ENCODE data around the gene MACF1. TPM values are rescaled to one million over a fixed set of nuclear protein-coding genes. Genes with fewer than 3 reads are reported as not detected.
A peak's percentile ranks its signal among the peaks of the same experiment; 100 is the strongest.
"Not testable (repeated sequence)": the region's sequence is repeated elsewhere in the genome, so short reads cannot be mapped to it uniquely, and the experiment has no call there.

Gene MACF1
- total RNA-seq, 1 experiment from 2014 or later, result 190 TPM

- no peak overlapping the region for H4K91ac ChIP-seq (ENCODE audit: insufficient read length, low read depth, low read length)
These were observed 305.0 kb downstream of the MACF1 start for GRCh38 chr1:39509360-39510009.

GRCh38 chr1:39510570-39511186 is 306.2 kb downstream of the MACF1 start:
- no CpG with 5 or more reads among the region's 20 CpGs for WGBS (ENCODE audit: extremely low coverage, insufficient read length, low lambda C conversion rate)
- H3K14ac ChIP-seq (ENCODE audit: insufficient read depth, low read length); H3K27ac Mint-ChIP-seq: not testable (repeated sequence)

More at GRCh38 chr1:39509360-39510009, 305.0 kb downstream of the MACF1 start:
- no peak overlapping the region for H2BK20ac ChIP-seq (ENCODE audit: low read depth, low read length, poor library complexity, severe bottlenecking)
- H2BK12ac ChIP-seq (ENCODE audit: insufficient read length, low read depth, low read length), result no peak overlapping the region
- no peak overlapping the region for H3K4me2 ChIP-seq (ENCODE audit: insufficient read depth, insufficient read length, low read length)
- H2AFZ ChIP-seq (ENCODE audit: low read length), result no peak overlapping the region
- no peak overlapping the region for H3K56ac ChIP-seq (ENCODE audit: insufficient read length, low read depth, low read length)
- H3K79me2 ChIP-seq (ENCODE audit: insufficient read depth, low read length), result no peaks in the 10 kb centered on the region
- no peaks in the 10 kb centered on the region for H3K23me2 ChIP-seq (ENCODE audit: insufficient read length, low read depth, low read length, poor library complexity, severe bottlenecking)
- no peak for DNase-seq
- H3K4me3 Mint-ChIP-seq, result no peak overlapping the region
- H3K9me3 Mint-ChIP-seq, result no peaks in the 10 kb centered on the region
- peaks cover 10 to 11% of the 10 kb centered on the region in 2 experiments for H3K4me1 Mint-ChIP-seq
- H3T11ph ChIP-seq (ENCODE audit: low read length), result no peak overlapping the region
- no peak overlapping the region for H4K8ac ChIP-seq (replicated peaks; ENCODE audit: insufficient read length, low read depth, low read length)
- H3K27me3 Mint-ChIP-seq (ENCODE audit: low read depth), result peaks cover 20% of the 10 kb centered on the region
- H4K5ac ChIP-seq (ENCODE audit: insufficient read length, low read depth, low read length), result no peak overlapping the region
- H3K23ac ChIP-seq (ENCODE audit: insufficient read length, low read depth, low read length), result no peak overlapping the region
- H3K14ac ChIP-seq (ENCODE audit: insufficient read depth, low read length), result no peak overlapping the region
- no CpG with 5 or more reads among the region's 22 CpGs for WGBS (ENCODE audit: extremely low coverage, insufficient read length, low lambda C conversion rate)
- no peak overlapping the region for H3K27ac ChIP-seq (ENCODE audit: insufficient read length, low read depth, low read length)
- no peaks in the 10 kb centered on the region for H3K4me1 ChIP-seq (ENCODE audit: insufficient read depth, low read length)
- no peak overlapping the region for H3K4ac ChIP-seq (ENCODE audit: low read depth, low read length)
- H3K9ac ChIP-seq (ENCODE audit: extremely low read depth, insufficient read length, low read length), result no peak overlapping the region
- H3K79me1 ChIP-seq (ENCODE audit: insufficient read depth, low read depth, low read length, poor library complexity, severe bottlenecking), result no peaks in the 10 kb centered on the region
- H2AK5ac ChIP-seq (ENCODE audit: insufficient read length, low read length), result no peak overlapping the region
- peak overlapping the region in 1 of 3 experiments; percentile 44; a peak in 1 of 7 replicates for H3K27ac Mint-ChIP-seq
- TF ChIP-seq CTCF (conservative IDR thresholded peaks at IDR 0.05), result no peak
- no peaks in the 10 kb centered on the region for H3K9me3 ChIP-seq (ENCODE audit: control insufficient read depth, low read depth, low read length)
- H4K20me1 ChIP-seq (ENCODE audit: control insufficient read depth, insufficient read depth, insufficient read length), result no peaks in the 10 kb centered on the region
- H3K27me3 ChIP-seq (ENCODE audit: insufficient read depth, low read length), result no peaks in the 10 kb centered on the region; the same call in 1 of the 2 replicates
- no peaks in the 10 kb centered on the region for H3K36me3 Mint-ChIP-seq (ENCODE audit: insufficient read depth in 1 of 3, low read depth in 3 of 3)
- no peak overlapping the region for H2BK15ac ChIP-seq (ENCODE audit: low read depth, low read length)
- H3K18ac ChIP-seq (ENCODE audit: insufficient read length, low read depth, low read length), result no peak overlapping the region
- H2BK120ac ChIP-seq (ENCODE audit: low read depth, low read length, poor library complexity, severe bottlenecking), result no peak overlapping the region
- no peak overlapping the region for H2BK5ac ChIP-seq (ENCODE audit: insufficient read length, low read length)

More at GRCh38 chr1:39510570-39511186, 306.2 kb downstream of the MACF1 start:
- not testable (repeated sequence) for H4K20me1 ChIP-seq (ENCODE audit: control insufficient read depth, insufficient read depth, insufficient read length); H2AK5ac ChIP-seq (ENCODE audit: insufficient read length, low read length); H3K27ac ChIP-seq (ENCODE audit: insufficient read length, low read depth, low read length); H2BK12ac ChIP-seq (ENCODE audit: insufficient read length, low read depth, low read length); H4K5ac ChIP-seq (ENCODE audit: insufficient read length, low read depth, low read length); H3K18ac ChIP-seq (ENCODE audit: insufficient read length, low read depth, low read length); H3K4me1 ChIP-seq (ENCODE audit: insufficient read depth, low read length); H3K9ac ChIP-seq (ENCODE audit: extremely low read depth, insufficient read length, low read length); H3K79me2 ChIP-seq (ENCODE audit: insufficient read depth, low read length); H3K23ac ChIP-seq (ENCODE audit: insufficient read length, low read depth, low read length); H3K4me2 ChIP-seq (ENCODE audit: insufficient read depth, insufficient read length, low read length); H3K9me3 ChIP-seq (ENCODE audit: control insufficient read depth, low read depth, low read length); H2AFZ ChIP-seq (ENCODE audit: low read length); H3T11ph ChIP-seq (ENCODE audit: low read length); H3K79me1 ChIP-seq (ENCODE audit: insufficient read depth, low read depth, low read length, poor library complexity, severe bottlenecking); H3K4me3 Mint-ChIP-seq; H4K91ac ChIP-seq (ENCODE audit: insufficient read length, low read depth, low read length); H2BK15ac ChIP-seq (ENCODE audit: low read depth, low read length); H3K27me3 ChIP-seq (ENCODE audit: insufficient read depth, low read length); H3K9me3 Mint-ChIP-seq; H3K36me3 Mint-ChIP-seq (ENCODE audit: insufficient read depth in 1 of 3, low read depth in 3 of 3); H2BK20ac ChIP-seq (ENCODE audit: low read depth, low read length, poor library complexity, severe bottlenecking); H3K4ac ChIP-seq (ENCODE audit: low read depth, low read length); DNase-seq; H3K56ac ChIP-seq (ENCODE audit: insufficient read length, low read depth, low read length); H4K8ac ChIP-seq (replicated peaks; ENCODE audit: insufficient read length, low read depth, low read length); H2BK120ac ChIP-seq (ENCODE audit: low read depth, low read length, poor library complexity, severe bottlenecking); H2BK5ac ChIP-seq (ENCODE audit: insufficient read length, low read length); H3K23me2 ChIP-seq (ENCODE audit: insufficient read length, low read depth, low read length, poor library complexity, severe bottlenecking)
- Mint-ChIP-seq H3K4me1 (peaks cover 10 to 11% of the 10 kb centered on the region in 2 experiments), H3K27me3 (ENCODE audit: low read depth) (peaks cover 24% of the 10 kb centered on the region)
